ENCODE results near the gene NPY5R.

NPY5R gene

GRCh38 chr4:163343604-163344146 is at the start of gene NPY5R:
Gene NPY5R, plus strand, starts transcription at chr4:163343892. Its CDS starts 6,382 bp downstream, at chr4:163350274.
- DNase-seq: no peak

GRCh38 chr4:163295138-163295537 is 48.6 kb upstream of the NPY5R start:
- DNase-seq: no peak

GRCh38 chr4:163300445-163300844 is 43.2 kb upstream of the NPY5R start:
- DNase-seq: no peak

- no peak for DNase-seq
Measured at GRCh38 chr4:163303069-163303468, 40.6 kb upstream of the NPY5R start.

- DNase-seq: no peak
Measured at GRCh38 chr4:163309466-163309865, 34.2 kb upstream of the NPY5R start.

- DNase-seq: no peak
Measured at GRCh38 chr4:163317110-163317509, 26.6 kb upstream of the NPY5R start.

- DNase-seq: no peak
Measured at GRCh38 chr4:163330916-163331628, 12.6 kb upstream of the NPY5R start.

- no peak for DNase-seq
Measured at GRCh38 chr4:163331629-163332376, 11.9 kb upstream of the NPY5R start.

- no peak for DNase-seq
Measured at GRCh38 chr4:163332526-163333406, 10.9 kb upstream of the NPY5R start, which contains the start of gene NPY1R. Gene NPY1R, minus strand, starts transcription at chr4:163332596. Its CDS starts 6,042 bp downstream, at chr4:163326554.

- DNase-seq: no peak
Measured at GRCh38 chr4:163335384-163335783, 8.3 kb upstream of the NPY5R start.

- DNase-seq: no peak
Measured at GRCh38 chr4:163344147-163345125, 744 bp downstream of the NPY5R start.

- DNase-seq: no peak
Measured at GRCh38 chr4:163350672-163351071, 7.0 kb downstream of the NPY5R start.

GRCh38 chr4:163353054-163353453 is 9.4 kb downstream of the NPY5R start:
- no peak for DNase-seq

- DNase-seq: no peak
Measured at GRCh38 chr4:163356104-163356503, 12.4 kb downstream of the NPY5R start.

GRCh38 chr4:163367651-163368050 is 24.0 kb downstream of the NPY5R start:
- DNase-seq: no peak

- DNase-seq: no peak
Measured at GRCh38 chr4:163372029-163372428, 28.3 kb downstream of the NPY5R start.

- no peak for DNase-seq
Measured at GRCh38 chr4:163378661-163379060, 35.0 kb downstream of the NPY5R start.

GRCh38 chr4:163380703-163381102 is 37.0 kb downstream of the NPY5R start:
- DNase-seq: no peak

GRCh38 chr4:163382178-163382869 is 38.6 kb downstream of the NPY5R start:
- no peak for DNase-seq

GRCh38 chr4:163384434-163384833 is 40.7 kb downstream of the NPY5R start:
- no peak for DNase-seq

GRCh38 chr4:163384926-163385325 is 41.2 kb downstream of the NPY5R start:
- no peak for DNase-seq

All from stimulated activated naive CD4-positive, alpha-beta T cell treated with Interleukin-2 at 50 U/mL for 16 hours (primary cell).